ENCODE results near the gene NUCB2.
"Not testable (repeated sequence)": the region's sequence is repeated elsewhere in the genome, so short reads cannot be mapped to it uniquely, and the experiment has no call there.

Gene NUCB2

GRCh38 chr11:17276236-17277023 is at the start of gene NUCB2:
TSS of gene NUCB2 (plus strand) at chr11:17276739. CDS start at chr11:17295324, 18,585 bp downstream.
- DNase-seq: peak; percentile 69 to 99 (median 95)

- not testable (repeated sequence) for DNase-seq
Observed at GRCh38 chr11:17228186-17228925, 48.2 kb upstream of the NUCB2 start.

GRCh38 chr11:17229481-17230152 is 46.9 kb upstream of the NUCB2 start:
- DNase-seq: no peak

- no peak for DNase-seq
Observed at GRCh38 chr11:17230867-17231851, 45.4 kb upstream of the NUCB2 start.

GRCh38 chr11:17233101-17233500 is 43.4 kb upstream of the NUCB2 start:
- DNase-seq: no peak

GRCh38 chr11:17238377-17238776 is 38.2 kb upstream of the NUCB2 start:
- DNase-seq: no peak

- DNase-seq: not testable (repeated sequence)
Observed at GRCh38 chr11:17239927-17240326, 36.6 kb upstream of the NUCB2 start.

GRCh38 chr11:17240780-17241179 is 35.8 kb upstream of the NUCB2 start:
- no peak for DNase-seq

GRCh38 chr11:17242954-17243353 is 33.6 kb upstream of the NUCB2 start:
- DNase-seq: not testable (repeated sequence)

GRCh38 chr11:17244046-17244445 is 32.5 kb upstream of the NUCB2 start:
- no peak for DNase-seq

- no peak for DNase-seq
Observed at GRCh38 chr11:17250561-17251350, 25.8 kb upstream of the NUCB2 start.

GRCh38 chr11:17252704-17253103 is 23.8 kb upstream of the NUCB2 start:
- DNase-seq: no peak

- DNase-seq: no peak
Observed at GRCh38 chr11:17256512-17256911, 20.0 kb upstream of the NUCB2 start.

- no peak for DNase-seq
Observed at GRCh38 chr11:17257196-17257595, 19.3 kb upstream of the NUCB2 start.

- no peak for DNase-seq
Observed at GRCh38 chr11:17258670-17259069, 17.9 kb upstream of the NUCB2 start.

GRCh38 chr11:17259519-17259918 is 17.0 kb upstream of the NUCB2 start:
- no peak for DNase-seq

GRCh38 chr11:17260020-17260419 is 16.5 kb upstream of the NUCB2 start:
- DNase-seq: no peak

- DNase-seq: no peak
Observed at GRCh38 chr11:17263769-17264168, 12.8 kb upstream of the NUCB2 start.

- DNase-seq: no peak
Observed at GRCh38 chr11:17266781-17267180, 9.8 kb upstream of the NUCB2 start.

- DNase-seq: no peak
Observed at GRCh38 chr11:17267576-17267975, 9.0 kb upstream of the NUCB2 start.
